Fibroblast of pulmonary artery (primary cell): ENCODE data around the gene BACE1.

Experiments used
- DNase-seq: peaks from one replicate; pipeline ENCODE4 v3.0.0-alpha.2; 2010; ENCODE audit warnings: low read depth
- H3K4me3 ChIP-seq: replicated peaks from 2 replicates; pipeline ENCODE4 v1.5.1; 2011; ENCODE audit warnings: low read depth, mild to moderate bottlenecking, control low read depth, low read length, moderate library complexity
- CTCF ChIP-seq: IDR thresholded peaks from 2 replicates; pipeline ENCODE4 v1.5.1; 2011; ENCODE audit warnings: mild to moderate bottlenecking, control low read depth, low read length, inconsistent platforms; ENCODE audit errors: missing control alignments

The BACE1 gene

GRCh38 chr11:117239295-117239694 lies 76.8 kb downstream of the BACE1 start:
- TF ChIP-seq CTCF: peak; percentile 74
- DNase-seq: peak; percentile 92
- no peak overlapping the region for H3K4me3 ChIP-seq

GRCh38 chr11:117238221-117238620 lies 77.8 kb downstream of the BACE1 start:
- no peak for DNase-seq
- no peak overlapping the region for H3K4me3 ChIP-seq
- no peak for TF ChIP-seq CTCF
